ENCODE measurements around the gene BPIFB2.

The BPIFB2 gene

DNA sequence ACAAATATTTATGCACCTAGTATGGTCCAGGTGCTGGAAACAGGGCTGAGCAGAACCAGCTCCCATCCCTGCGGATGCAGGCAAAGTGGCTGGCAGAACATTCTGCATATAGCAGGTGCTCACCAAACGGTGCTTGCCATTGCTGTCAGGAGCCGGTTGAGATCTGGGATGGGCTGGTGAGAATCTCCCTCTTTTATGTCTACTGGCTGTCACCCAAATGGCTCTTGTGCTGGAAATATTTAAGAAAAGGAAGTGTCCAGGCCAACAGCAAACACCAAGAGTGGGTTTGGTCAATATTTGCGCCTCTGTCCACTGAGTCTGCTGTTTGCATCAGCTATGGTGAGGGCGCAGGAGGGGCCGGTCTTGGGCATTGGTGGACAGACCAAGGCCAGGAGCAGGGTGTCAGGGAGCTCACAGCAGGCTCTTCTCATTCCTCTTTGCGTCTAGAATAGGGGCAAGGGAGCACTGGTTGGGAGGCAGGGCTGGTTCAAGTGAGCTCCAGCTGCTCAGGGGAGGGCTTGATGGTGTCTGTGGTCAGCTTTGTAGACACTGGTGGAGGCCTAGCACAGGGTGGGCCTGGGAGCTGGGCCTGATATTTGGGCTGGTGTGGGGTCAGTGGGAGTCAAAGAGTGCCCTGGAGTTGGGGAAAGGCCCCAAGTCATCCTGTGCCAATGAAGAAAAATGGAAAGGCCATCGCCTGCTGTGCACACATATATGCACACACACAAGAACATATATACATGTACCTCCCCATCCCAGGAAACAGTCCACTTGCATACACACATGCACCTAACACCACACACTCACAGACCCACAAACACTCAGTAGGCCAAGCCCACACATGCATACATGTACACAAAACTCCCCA lies 1.4 kb upstream of the BPIFB2 start:
- no peak for DNase-seq (ENCODE audit: low spot score)

DNA sequence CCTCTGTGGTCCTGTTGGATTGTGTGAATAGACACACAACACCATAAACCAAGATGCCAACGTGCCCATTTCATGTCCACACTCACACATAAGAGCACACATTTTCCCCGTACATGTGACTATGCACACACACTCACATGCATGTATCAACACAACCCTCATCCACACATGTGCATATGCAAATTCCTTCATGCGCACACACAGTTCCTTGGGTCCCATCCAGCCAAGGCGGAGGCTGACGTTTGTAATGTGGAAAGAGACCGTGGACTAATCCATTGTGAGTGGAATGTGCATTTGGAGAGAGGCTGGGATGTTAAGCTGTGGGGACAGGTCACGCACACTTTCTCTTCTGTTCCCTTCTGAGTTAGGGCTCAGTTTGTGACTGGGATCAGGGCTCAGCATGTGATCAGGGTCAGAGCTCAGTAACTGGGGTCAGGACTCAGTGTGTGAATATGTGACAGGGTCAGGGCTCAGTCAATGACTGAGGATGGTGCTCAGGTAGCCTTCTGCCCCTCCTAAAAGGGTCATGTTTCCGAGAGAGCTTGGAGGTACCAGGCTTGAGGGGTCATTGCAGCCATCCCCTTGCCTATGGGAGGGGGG lies 628 bp upstream of the BPIFB2 start:
- DNase-seq (ENCODE audit: low spot score), result no peak

DNA sequence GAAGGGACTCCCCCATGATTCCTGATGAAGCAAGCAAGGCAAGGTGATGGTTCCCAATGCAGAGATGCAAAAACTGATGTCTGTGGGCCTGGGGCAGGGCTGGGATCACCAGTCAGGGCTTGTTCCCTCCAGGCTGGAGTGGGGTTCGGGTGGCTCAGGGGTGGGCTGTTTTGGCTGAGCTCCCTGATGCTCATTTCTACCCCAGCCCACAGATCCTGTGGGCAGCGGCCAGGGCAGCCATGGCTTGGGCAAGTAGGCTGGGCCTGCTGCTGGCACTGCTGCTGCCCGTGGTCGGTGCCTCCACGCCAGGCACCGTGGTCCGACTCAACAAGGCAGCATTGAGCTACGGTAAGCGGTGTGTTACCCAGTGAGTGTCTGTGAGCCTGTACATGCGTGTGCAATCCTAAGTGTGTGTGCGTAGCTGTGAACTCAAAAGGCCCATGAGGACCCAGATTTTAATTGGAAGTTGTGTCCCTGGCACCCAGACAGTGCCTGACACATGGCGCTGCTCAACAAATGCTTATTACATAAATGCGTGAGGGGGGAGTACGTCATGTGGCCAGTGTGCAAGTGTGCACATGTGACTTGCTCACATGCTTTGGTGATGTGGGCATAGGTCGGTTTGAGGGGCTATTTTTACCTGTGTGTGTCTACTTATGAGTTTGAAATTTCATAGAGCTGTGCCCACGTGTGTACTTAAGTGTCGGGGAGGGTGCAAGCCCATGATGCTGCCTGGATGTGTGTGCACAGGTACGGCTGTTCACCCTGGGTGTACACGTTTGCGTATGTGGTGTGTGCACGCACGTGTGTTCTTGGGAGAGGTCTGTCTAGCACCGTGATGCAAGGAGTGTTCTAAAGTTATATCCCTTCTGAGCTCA lies 1.1 kb downstream of the BPIFB2 start:
- no peak for DNase-seq (ENCODE audit: low spot score)

DNA sequence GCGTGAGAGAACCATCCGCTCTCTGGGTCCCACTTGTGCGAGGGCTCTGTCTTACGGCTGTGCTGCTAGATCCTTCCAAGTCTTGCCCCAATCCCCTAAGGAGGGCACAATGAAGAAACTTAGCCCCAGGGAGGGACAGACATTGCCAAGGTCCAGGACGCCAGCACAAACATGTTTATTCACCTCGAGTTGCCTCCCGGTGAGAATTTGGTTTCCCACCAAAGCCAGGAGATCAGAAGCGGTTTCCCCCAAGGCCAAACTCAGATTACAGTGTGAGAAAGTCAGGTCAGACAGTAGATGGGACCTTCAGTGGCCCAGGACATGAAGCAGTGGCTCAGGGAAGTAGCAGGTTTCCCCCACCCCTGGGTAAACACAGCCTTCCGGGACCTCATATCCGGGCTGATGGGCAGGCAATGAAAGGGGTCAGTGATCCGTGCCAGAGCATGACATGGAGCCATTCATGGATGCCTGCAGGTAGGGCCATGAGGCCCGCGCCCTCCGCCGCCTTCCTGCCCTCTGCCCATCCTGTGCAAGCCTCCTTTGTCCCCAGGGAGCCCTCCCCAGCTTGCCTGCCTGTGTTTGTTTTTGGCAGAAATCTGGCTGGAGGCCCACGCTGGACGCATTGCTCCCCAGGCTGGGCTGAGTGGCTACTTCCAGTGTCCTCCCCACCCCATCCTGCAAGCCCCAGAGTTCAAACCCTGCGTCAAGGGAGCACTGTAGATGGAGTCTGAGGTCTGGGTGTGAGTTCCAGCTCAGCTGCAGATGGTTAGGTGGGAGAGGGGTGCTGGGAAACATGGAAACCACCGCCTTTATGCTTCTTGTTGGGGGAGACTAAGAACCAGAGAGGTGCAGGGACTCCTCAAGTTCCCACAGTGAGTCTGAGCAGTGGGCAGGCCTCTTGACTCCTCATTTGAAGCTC lies 2.0 kb downstream of the BPIFB2 start:
- no peak for DNase-seq (ENCODE audit: low spot score)

DNA sequence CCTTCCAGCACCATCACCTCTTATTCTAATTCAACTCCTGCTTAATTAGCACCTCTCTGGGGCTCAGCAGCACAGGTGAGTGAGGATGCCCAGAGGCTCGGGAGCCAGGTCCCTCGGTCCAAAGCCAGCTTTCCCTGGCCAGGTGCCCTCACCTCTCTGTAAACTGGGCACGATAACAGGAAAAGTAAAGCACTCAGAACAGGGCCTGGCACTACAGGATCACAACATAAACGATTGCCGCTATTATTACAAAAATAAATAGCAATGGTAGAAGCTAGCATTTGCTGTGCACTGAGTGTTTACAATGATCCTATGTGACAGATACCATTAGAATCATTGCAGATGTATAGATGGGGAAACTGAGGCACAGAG lies 2.6 kb downstream of the BPIFB2 start:
- DNase-seq (ENCODE audit: low spot score), result no peak

DNA sequence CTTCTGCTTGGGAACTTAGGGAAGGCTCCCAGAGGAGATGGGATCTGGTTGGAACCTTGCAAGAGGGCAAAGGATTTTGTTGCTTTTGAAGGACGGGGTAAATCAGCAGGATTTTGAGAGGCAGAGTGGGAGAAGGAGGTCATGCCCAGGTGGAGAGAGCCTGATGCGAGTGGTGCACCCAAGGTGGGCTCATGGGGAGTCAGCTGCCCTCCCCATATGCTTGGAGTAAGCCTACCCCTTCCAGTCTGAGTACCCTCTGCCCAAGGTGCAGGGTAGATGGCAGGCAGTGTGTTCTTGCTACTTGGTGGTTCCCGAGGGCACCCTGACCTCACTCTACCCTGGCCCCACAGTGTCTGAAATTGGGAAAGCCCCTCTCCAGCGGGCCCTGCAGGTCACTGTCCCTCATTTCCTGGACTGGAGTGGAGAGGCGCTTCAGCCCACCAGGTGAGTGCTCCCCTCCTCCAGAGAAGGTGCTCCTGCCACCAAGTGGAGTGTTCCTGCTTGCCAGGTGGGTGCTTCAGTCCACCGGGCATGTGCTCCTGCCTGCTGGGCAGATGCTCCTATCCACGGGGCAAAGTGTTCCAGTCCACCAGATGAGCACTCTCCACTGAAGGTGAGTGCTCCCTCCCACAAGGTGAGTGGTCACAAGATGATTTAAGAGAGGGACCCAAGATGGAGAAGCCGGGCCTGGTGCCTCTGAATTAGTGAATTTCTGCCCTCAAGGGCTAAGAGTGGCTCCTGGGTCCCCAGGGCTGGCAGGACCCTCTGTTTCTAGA lies 3.4 kb downstream of the BPIFB2 start:
- no peak for DNase-seq (ENCODE audit: low spot score)

DNA sequence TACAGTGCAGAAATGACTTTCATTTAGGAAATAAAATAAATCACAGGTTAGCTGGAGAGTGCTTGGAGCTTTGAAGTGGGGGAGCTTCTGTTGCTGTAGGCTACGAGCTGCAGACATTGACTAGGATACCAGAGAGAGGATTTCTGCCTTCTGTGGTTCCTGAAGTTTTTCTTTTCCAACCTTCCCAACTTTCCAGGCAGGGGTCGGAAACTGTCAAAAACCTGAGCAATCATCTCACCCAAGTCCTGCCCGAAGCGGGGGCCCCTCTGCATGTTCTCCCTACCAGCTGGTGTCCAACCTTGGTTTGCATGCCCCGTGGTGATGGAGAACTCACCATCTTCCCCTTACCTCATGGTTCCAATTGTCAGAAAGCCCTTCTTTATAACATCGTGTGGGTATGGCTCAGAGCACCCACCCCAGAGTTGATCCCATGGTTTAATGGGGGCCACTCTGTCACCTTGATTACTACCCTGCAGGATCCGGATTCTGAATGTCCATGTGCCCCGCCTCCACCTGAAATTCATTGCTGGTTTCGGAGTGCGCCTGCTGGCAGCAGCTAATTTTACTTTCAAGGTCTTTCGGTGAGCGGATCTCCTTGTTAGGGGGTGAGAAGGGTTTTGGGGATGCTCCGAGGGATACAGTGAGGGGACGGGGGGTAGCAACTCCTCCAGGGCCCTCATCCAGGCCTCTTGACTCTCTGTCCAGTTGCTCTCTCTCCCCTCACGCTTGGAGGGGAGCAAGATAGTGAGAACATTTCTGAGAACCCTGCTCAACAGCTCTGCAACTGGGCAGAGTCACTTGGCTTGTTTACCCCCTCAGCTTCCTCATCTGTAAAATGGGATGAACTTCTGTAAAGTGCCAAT lies 5.1 kb downstream of the BPIFB2 start:
- DNase-seq (ENCODE audit: low spot score), result no peak

DNA sequence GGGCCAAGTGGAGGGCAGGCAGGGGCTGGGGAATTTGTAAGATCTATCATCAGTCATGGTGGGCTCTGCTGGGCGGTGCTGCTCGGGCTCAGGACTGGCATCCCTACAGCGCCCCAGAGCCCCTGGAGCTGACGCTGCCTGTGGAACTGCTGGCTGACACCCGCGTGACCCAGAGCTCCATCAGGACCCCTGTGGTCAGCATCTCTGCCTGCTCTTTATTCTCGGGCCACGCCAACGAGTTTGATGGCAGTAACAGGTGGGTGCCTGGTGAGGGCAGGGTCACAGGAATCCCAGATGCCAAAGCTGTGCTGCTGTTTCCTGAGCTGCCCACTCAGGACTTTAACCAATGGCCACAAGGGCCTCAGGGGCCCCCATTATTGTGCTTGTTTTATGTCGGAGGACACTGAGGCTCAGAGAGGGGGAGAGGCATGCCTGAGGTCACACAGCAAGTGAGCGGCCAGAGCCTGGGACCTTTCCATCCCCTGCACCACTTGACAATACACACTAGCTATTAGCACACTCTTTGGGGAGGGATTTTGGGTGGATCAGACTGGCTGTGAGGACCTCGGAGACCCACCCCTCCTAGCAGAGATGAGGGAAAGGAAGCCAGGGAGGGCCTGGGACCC lies 6.3 kb downstream of the BPIFB2 start:
- DNase-seq (ENCODE audit: low spot score), result no peak

DNA sequence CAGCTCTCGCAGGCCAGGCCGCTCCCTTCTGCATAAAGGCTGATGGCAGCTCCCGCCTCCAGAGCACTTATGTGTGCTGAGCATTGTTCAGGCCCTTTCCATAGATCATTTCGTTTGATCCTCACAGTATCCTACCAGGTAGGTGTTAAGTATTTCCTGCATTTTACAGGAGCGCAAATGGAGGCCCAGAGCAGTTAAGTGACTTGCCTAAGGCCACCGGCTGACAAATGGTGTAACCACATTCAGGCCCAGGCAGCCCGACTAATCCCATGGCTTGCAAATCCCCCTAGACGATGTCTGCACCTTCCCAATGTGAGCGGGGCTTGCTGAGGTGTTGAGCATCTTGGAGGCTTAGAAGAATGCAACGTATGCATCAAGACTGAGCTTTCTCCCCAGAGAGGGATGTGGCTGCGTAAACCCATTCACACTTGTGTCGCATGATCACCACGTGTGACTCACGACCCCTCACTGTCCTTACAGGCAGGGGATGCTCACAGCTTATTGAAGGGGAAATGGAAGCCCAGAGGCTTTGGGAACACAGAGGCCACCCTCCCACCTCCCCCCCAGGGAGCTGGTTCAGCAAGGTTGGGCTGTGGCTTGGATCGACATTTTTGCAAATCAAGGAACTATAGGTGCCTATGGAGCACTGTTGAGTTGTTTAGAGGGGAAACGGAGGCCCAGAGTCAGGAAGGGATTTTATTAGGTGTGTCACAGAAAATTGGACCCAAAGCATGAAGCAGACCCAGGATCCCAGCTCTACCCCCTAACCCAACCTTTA lies 7.0 kb downstream of the BPIFB2 start:
- DNase-seq (ENCODE audit: low spot score), result no peak

DNA sequence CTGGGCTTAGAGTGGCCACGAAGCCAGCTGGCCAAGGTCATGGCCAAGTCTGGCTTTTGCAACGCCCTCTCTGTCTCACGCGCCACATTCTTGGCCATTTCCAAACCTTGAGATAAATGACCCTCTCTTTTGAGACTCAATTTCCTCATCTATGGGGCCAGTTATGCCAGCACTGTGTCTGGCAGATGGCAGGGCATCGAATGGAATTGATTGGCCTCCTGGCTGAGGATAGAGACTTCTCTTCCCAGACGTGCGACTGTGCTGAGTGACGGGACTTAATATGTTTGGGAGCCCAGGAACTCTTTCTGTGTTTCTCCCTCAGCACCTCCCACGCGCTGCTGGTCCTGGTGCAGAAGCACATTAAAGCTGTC lies 7.6 kb downstream of the BPIFB2 start:
- no peak for DNase-seq (ENCODE audit: low spot score)

DNA sequence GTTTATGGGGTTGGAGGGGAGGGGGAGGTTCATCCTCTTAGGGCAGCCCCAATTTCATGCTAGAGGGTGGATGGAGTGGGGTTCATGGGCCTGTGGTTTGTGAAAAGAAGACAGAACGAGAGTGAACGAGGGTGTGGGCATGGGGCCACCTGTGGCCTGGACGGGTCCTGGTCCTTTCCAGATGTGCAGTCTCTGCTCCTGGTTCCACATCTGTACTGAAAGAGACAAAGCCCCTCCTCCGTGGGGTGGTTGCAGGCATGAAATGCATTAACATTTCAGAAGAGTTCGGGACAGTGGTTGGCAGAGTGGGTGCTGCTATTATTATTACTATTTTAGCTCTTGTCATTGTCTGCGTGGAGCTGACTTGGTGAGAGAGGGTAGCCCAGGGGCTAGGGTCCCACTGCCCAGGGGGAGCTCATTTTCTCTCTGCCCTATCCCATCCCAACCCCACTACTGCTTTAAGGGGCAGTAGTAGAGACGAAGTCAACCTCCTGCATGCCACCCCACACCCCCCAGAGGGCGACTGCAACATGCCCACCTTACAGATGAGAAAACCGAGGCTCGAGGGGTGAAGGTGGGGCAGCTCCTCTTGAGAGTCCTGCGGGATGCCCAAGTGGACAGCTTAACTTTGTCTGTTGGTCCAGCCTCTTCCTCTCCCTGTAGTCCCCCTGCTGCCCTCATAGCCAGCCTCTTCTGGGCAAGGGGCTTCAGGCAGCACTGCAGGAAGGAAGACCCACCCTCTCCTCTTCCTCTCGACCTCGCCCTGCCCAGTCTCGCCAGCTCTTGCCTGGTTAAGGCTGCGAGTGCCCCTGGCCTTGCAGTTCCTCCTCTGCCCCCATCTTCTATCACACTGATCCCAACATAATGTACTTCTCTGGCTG lies 8.4 kb downstream of the BPIFB2 start:
- no peak for DNase-seq (ENCODE audit: low spot score)

DNA sequence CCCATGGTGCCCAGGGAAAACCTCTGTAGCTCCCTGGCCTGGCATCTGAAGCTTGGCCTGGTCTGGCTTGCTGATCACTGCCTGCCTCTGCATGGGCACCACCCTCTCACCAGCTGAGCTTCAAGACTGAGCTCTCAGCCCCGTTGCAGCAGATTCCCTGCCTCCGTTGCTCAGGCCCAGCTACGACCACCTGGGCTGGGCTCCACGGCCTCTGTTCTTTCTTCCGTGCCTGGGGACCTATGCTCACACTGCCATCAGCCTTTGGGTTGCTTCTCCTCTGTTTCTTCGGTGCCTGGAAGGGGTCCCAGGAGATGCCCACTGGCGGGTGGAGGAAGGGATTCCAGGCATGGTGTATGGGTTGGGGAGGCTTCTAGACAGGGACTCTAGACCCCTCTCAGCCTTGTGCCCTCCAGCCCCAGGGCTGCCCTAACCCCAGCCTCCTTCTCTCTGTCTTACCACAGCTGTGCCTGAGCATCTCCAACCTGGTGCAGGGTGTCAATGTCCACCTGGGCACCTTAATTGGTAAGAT lies 9.1 kb downstream of the BPIFB2 start:
- DNase-seq (ENCODE audit: low spot score), result no peak

DNA sequence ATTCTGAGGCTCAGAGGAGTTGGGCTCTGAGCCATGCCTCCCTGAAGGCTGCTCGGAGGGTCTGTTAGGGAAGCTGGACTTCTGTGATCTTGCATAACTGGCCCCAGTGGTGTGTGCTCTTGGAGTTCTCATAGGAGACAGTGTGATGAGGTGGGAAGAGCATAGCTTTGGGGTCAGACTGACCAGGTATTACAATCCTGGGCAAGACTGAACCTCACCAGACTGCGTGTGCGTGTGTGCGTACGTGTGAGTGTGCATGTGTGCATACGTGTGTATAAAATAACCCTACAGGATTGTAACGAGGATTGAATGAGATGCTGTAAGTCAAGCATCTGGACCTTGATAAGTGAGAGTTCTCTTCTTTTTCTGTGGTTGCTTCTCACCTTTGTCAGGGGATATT lies 10.0 kb downstream of the BPIFB2 start:
- DNase-seq (ENCODE audit: low spot score), result no peak

DNA sequence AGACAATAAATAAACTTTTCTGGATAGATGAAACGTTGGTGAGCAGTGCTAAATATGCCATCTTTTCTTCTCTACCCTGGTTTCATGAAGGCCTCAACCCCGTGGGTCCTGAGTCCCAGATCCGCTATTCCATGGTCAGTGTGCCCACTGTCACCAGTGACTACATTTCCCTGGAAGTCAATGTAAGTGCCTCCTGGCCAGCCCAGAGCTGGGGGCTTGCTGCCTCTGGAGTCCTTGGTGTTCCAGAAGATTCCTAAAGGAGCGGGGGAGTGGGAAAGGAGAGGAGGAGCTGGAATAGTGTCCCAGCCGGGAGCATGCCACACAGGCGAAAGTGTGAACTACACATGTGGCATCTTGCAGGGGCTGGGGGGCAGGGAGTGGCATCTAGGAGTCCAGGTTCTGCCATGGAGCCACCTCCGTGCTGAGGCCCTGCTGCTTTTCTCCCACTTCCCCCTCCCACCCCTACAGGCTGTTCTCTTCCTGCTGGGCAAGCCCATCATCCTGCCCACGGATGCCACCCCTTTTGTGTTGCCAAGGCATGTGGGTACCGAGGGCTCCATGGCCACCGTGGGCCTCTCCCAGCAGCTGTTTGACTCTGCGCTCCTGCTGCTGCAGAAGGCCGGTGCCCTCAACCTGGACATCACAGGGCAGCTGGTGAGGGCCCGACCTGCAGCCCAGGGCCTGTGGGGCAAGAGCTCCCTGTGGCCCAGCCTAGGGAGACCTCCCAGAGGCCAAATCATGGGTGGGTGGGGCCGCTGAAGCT lies 10.8 kb downstream of the BPIFB2 start:
- DNase-seq (ENCODE audit: low spot score), result no peak

DNA sequence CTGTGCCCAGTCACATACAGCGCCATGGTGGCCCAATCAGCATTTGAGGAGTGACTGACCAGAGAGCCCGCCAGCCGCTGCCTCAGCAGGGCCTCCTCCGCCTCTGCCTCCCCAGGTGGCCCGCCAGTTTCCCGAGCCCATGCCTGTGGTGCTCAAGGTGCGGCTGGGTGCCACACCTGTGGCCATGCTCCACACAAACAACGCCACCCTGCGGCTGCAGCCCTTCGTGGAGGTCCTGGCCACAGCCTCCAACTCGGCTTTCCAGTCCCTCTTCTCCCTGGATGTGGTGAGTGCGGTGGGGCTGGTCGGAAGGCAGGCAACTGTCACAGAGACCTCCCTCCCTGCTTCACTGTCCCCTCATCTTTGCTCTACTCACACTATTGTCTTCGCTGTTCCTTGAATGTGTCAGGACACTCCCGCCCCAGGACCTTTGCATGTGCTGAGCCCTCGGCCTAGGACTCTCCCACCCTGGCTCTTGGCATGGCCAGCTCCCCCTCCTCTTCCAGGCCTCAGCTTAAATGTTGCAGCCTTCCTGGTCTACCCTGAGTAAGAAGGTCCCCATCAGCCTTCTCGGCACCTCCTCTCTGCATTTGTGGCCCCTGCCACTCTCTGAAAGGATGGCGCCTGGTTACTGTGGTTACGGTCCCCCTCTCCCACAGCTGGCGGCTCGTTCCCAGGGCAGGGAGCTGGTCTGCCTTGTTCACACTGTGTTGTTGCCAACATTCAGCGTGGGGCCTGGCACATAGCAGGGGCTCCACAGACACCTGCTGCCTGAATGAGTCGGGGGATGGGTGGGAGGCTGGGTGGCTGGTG lies 12.2 kb downstream of the BPIFB2 start:
- DNase-seq (ENCODE audit: low spot score), result no peak

Measured in CD4-positive, alpha-beta T cell treated with Interleukin-6 at 100 ng/mL for 8 hours (primary cell).